Muscle of leg (tissue), 11 donors: ENCODE measurements around the gene OS9. TPM values are rescaled to one million over a fixed set of nuclear protein-coding genes. Genes with fewer than 3 reads are reported as not detected.

Source experiments
- DNase-seq: peaks from one replicate; pipeline ENCODE4 v3.0.0; 2013
- H3K27ac ChIP-seq: one replicate; pipeline ENCODE4 v1.5.1; 2013; ENCODE audit warnings: mild to moderate bottlenecking, low read length, control low read depth
- H3K27me3 ChIP-seq: one replicate; pipeline ENCODE4 v1.6.1; 2013; ENCODE audit warnings: low read length; ENCODE audit not compliant: control insufficient read depth, insufficient read depth
- H3K36me3 ChIP-seq: one replicate; pipeline ENCODE4 v1.6.1; 2013; ENCODE audit warnings: low read length; ENCODE audit not compliant: control insufficient read depth, insufficient read depth
- H3K4me1 ChIP-seq: one replicate; pipeline ENCODE4 v1.6.1; 2013; ENCODE audit warnings: low read length; ENCODE audit not compliant: control insufficient read depth, insufficient read depth
- H3K4me3 ChIP-seq: one replicate; pipeline ENCODE4 v1.5.1; 2013; ENCODE audit warnings: low read length, control low read depth
- H3K9me3 ChIP-seq: replicated peaks from 2 replicates; pipeline ENCODE4 v1.6.1; 2013; ENCODE audit warnings: low read depth, low read length; ENCODE audit not compliant: control insufficient read depth
- WGBS: methylation state at CpG from one replicate; pipeline ENCODE4 v1.1.5; 2013; ENCODE audit warnings: missing lambda C conversion rate; ENCODE audit not compliant: insufficient coverage; 5-methylcytosine and 5-hydroxymethylcytosine counted together
- polyA plus RNA-seq, 8 donors: library from polyadenylated mRNA; unstranded; fragments of 120-200 nt; gene quantifications; one replicate each; pipeline versions ENCODE4 v1.2.1 to v1.2.3, GENCODE V29; 2013; ENCODE audit warnings: inconsistent platforms in 1 of 8, low replicate concordance in 1 of 8; ENCODE audit not compliant: insufficient read length in 8 of 8, insufficient read depth in 1 of 8
- total RNA-seq: library from RNA; stranded (reverse); fragments of 120-200 nt; gene quantifications from one replicate; pipeline ENCODE4 v1.2.4, GENCODE V29; 2013

Gene OS9
- total and polyA plus RNA-seq, 9 donors = 114 to 169 (median 133) TPM

DNA sequence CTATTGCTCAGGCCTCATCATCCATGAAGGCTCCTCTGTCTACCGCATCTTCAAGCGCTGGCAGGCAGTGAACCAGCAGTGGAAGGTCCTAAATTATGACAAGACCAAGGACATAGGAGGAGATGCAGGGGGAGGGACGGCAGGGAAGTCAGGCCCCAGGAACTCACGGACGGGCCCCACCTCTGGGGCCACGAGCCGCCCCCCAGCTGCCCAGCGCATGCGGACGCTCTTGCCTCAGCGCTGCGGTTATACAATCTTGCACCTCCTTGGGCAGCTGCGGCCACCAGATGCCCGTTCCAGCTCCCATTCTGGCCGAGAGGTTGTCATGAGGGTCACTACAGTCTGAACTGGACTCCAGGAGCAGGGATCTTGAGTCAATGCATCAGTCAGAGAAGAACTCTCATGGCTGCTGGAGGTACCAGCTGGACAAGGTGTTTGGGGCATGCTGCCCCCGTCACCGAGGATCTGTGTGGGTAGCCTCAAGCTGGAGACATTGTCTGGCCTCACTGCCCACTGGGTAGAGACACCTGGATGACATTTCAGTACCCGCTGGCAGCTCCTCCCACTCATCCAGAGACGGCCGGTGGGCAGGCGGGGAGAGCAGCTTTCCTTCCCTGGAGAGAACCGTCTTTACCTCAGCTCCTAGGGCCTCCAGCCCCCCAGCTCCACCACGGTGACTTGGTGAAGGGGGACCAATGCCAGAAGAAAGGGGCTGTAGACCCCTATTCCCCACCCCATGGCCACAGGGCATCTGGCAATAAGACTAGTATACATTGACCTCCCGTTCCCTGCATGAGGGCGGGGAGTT, 64.8 kb downstream of the OS9 start:
- peaks cover 17% of the 10 kb centered on the region for H3K36me3 ChIP-seq
- peaks cover 25% of the 10 kb centered on the region for H3K27me3 ChIP-seq
- no peak overlapping the region for H3K27ac ChIP-seq
- no peak for DNase-seq
- peaks cover 15% of the 10 kb centered on the region for H3K4me1 ChIP-seq
- WGBS = 87% methylated on average over 20 of the region's 25 CpGs
- H3K4me3 ChIP-seq = no peak overlapping the region
- no peaks in the 10 kb centered on the region for H3K9me3 ChIP-seq

DNA sequence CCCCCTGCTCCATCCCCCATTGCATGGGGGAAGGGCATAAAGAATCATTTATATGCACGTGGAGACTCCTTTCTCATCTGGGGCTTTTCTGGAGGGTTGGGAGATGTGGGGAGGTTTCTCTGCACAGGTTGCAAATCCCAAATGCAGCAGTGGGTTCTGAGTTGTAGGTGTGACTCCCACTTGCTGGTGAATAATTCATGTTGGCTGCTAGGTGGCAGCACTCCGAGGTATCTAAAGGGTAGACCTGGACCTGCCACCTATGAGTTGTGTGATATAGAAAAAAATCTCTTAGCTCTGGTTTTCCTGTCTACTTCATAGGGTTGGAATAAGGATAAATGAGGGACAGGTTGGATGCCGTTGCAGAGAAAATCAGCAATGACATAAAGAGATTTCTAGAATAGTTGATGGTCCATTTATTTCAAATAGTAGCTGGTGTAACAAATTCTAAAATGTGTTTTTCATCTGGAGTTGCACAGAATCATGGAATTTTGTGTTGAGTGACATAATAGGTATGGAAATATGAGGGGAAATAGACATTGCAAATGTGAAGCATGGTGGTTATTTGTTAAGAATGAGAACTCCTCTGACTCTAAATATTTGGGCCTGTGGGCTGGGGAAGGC, 65.5 kb downstream of the OS9 start:
- Histone ChIP-seq H3K4me1 (peaks cover 12% of the 10 kb centered on the region), H3K27me3 (peaks cover 30% of the 10 kb centered on the region), H3K9me3 (no peaks in the 10 kb centered on the region), H3K4me3 (no peak overlapping the region), H3K36me3 (peaks cover 17% of the 10 kb centered on the region), H3K27ac (no peak overlapping the region)
- WGBS = 31% methylated on average over 3 of the region's 3 CpGs
- no peak for DNase-seq

- Histone ChIP-seq H3K27me3 (peaks cover 37% of the 10 kb centered on the region), H3K36me3 (peaks cover 17% of the 10 kb centered on the region), H3K4me1 (peaks cover 19% of the 10 kb centered on the region), H3K27ac (no peak overlapping the region), H3K4me3 (no peak overlapping the region), H3K9me3 (no peaks in the 10 kb centered on the region)
- no CpG with 5 or more reads among the region's 3 CpGs for WGBS
- DNase-seq = no peak
Observed at GRCh38 chr12:57760347-57760982, 66.5 kb downstream of the OS9 start.

GRCh38 chr12:57761391-57761998, 67.6 kb downstream of the OS9 start:
- DNase-seq = no peak
- 73% methylated on average over 1 of the region's 4 CpGs for WGBS
- Histone ChIP-seq H3K27ac (no peak overlapping the region), H3K36me3 (peaks cover 17% of the 10 kb centered on the region), H3K9me3 (no peaks in the 10 kb centered on the region), H3K27me3 (peaks cover 41% of the 10 kb centered on the region), H3K4me1 (peaks cover 23% of the 10 kb centered on the region), H3K4me3 (no peak overlapping the region)

- Histone ChIP-seq H3K27me3 (peaks cover 47% of the 10 kb centered on the region), H3K9me3 (no peaks in the 10 kb centered on the region), H3K36me3 (peaks cover 17% of the 10 kb centered on the region), H3K27ac (no peak overlapping the region), H3K4me1 (peaks cover 26% of the 10 kb centered on the region), H3K4me3 (no peak overlapping the region)
- DNase-seq = no peak
- 86% methylated on average over 2 of the region's 2 CpGs for WGBS
Observed at GRCh38 chr12:57762463-57762862, 68.5 kb downstream of the OS9 start.

- Histone ChIP-seq H3K27ac (no peak overlapping the region), H3K4me1 (peaks cover 26% of the 10 kb centered on the region), H3K36me3 (peaks cover 13% of the 10 kb centered on the region), H3K27me3 (peaks cover 57% of the 10 kb centered on the region), H3K9me3 (no peaks in the 10 kb centered on the region), H3K4me3 (no peak overlapping the region)
- no peak for DNase-seq
- 64% methylated on average over 5 of the region's 6 CpGs for WGBS
Observed at GRCh38 chr12:57763881-57764661, 70.1 kb downstream of the OS9 start.

DNA sequence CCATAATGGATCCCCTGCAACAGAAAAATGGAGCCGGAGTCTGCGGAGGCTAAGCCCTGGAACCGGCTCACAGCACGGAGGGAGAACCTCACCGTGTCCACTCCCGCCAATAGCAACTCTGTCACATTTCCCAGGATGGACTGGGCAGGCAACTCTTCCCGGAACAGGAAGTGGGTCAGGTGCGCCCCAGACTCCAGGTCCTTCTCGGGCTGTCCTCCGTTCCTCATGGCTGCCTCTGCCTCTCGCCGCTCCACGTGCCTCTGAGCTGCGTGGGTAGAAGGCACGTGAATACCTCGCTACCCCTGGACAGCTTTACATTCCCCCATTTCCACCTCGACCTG, 70.7 kb downstream of the OS9 start:
- no peak for DNase-seq
- Histone ChIP-seq H3K4me3 (no peak overlapping the region), H3K27me3 (peaks cover 57% of the 10 kb centered on the region), H3K4me1 (peaks cover 26% of the 10 kb centered on the region), H3K27ac (no peak overlapping the region), H3K36me3 (peaks cover 18% of the 10 kb centered on the region), H3K9me3 (no peaks in the 10 kb centered on the region)
- WGBS = 19% methylated on average over 17 of the region's 17 CpGs

DNA sequence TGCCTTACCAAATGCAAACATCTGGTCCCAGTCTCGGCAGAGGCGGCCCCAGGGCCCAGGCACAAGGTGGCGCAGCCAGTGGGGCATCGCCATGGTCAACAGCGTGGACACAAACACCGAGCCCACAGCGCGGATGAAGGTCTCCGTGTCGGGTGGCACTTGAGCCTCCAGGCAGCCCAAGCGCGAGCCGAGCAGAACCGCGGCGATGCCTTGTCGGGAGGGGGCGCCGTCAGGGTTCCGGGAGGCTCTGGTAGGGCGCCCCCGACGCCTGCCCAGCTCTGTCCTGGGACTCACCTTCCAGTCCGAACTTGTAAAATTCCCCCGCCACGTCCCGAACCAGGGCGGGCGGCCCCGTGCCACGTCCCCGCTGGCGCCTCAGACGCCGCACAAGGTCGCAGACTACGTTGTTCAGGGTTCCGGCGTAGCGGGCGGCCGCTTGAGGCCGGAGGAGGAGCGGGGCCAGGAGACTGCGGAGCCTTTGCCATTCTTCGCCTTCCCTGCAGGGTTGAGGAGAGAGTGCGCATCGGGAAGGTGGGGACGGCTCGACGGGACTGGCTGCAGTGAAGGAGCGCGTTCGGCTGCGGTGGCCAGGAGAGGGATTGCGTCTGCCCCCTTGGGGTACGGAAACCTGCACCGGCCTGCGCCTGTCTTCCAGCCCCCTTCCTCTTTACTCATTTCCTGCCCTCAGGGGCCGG, 71.2 kb downstream of the OS9 start:
- H3K9me3 ChIP-seq = no peaks in the 10 kb centered on the region
- H3K4me3 ChIP-seq = peak overlapping the region; percentile 0
- no peak overlapping the region for H3K27ac ChIP-seq
- H3K4me1 ChIP-seq = peaks cover 26% of the 10 kb centered on the region
- DNase-seq = no peak
- peaks cover 20% of the 10 kb centered on the region for H3K36me3 ChIP-seq
- WGBS = 1% methylated on average over 52 of the region's 60 CpGs
- H3K27me3 ChIP-seq = peaks cover 57% of the 10 kb centered on the region

- no peak overlapping the region for H3K27ac ChIP-seq
- peaks cover 57% of the 10 kb centered on the region for H3K27me3 ChIP-seq
- 4% methylated on average over 27 of the region's 40 CpGs for WGBS
- H3K36me3 ChIP-seq = peaks cover 27% of the 10 kb centered on the region
- no peaks in the 10 kb centered on the region for H3K9me3 ChIP-seq
- DNase-seq = no peak
- no peak overlapping the region for H3K4me3 ChIP-seq
- peaks cover 28% of the 10 kb centered on the region for H3K4me1 ChIP-seq
Observed at GRCh38 chr12:57765698-57766463, 71.9 kb downstream of the OS9 start.
